Coronary artery (tissue), 2 donors: ENCODE measurements around the gene CFDP1.
A peak's percentile ranks its signal among the peaks of the same experiment; 100 is the strongest.

ENCODE experiments used
- DNase-seq: peaks from one replicate; pipeline ENCODE4 v3.0.0-alpha.2; 2017; ENCODE audit warnings: low spot score
- H3K27ac ChIP-seq, 2 donors: fragments of 200-600 bp; sonication (generic); one replicate each; pipeline ENCODE4 v1.5.1; 2016 to 2019
- H3K4me3 ChIP-seq: fragments of 200-600 bp; sonication (generic); 2 replicates; pipeline ENCODE4 v1.5.1; 2016; ENCODE audit warnings: mild to moderate bottlenecking, moderate library complexity
- TF ChIP-seq, protein P1 (sequence below): fragments of 200-600 bp; sonication (generic); IDR thresholded peaks from one replicate; pipeline ENCODE4 v1.5.1; 2019; ENCODE audit warnings: antibody characterized with exemption

CFDP1 gene

GRCh38 chr16:75362846-75363245 is 70.5 kb downstream of the CFDP1 start:
- H3K4me3 ChIP-seq: no peak overlapping the region
- TF ChIP-seq, protein P1, sequence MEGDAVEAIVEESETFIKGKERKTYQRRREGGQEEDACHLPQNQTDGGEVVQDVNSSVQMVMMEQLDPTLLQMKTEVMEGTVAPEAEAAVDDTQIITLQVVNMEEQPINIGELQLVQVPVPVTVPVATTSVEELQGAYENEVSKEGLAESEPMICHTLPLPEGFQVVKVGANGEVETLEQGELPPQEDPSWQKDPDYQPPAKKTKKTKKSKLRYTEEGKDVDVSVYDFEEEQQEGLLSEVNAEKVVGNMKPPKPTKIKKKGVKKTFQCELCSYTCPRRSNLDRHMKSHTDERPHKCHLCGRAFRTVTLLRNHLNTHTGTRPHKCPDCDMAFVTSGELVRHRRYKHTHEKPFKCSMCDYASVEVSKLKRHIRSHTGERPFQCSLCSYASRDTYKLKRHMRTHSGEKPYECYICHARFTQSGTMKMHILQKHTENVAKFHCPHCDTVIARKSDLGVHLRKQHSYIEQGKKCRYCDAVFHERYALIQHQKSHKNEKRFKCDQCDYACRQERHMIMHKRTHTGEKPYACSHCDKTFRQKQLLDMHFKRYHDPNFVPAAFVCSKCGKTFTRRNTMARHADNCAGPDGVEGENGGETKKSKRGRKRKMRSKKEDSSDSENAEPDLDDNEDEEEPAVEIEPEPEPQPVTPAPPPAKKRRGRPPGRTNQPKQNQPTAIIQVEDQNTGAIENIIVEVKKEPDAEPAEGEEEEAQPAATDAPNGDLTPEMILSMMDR: no peak
- no peak overlapping the region for H3K27ac ChIP-seq
- DNase-seq: no peak

- H3K27ac ChIP-seq: no peak overlapping the region
- no peak for DNase-seq
- TF ChIP-seq, protein P1: no peak
- no peak overlapping the region for H3K4me3 ChIP-seq
These were observed 71.4 kb downstream of the CFDP1 start for GRCh38 chr16:75361936-75362335.

DNA sequence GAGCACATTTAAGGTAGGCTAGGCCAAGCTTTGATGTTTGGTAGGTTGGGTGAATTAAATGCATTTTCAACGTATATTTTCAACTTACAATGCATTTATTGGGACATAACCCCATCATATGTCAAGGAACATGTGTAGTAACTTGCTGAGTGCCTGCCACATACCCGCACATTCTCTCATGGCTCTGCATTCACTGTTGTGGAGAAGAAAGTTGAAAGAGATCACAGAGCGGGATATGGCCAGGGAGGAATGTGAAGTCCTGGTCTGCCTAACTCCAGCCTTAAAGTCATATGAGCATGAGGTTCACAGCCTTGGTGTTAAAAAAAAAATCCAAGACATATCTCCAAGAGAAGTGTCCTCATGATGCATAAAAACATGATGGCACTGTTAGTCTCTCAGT is 79.1 kb downstream of the CFDP1 start:
- TF ChIP-seq, protein P1: no peak
- DNase-seq: no peak
- Histone ChIP-seq H3K4me3 (no peak overlapping the region), H3K27ac (no peak overlapping the region)

DNA sequence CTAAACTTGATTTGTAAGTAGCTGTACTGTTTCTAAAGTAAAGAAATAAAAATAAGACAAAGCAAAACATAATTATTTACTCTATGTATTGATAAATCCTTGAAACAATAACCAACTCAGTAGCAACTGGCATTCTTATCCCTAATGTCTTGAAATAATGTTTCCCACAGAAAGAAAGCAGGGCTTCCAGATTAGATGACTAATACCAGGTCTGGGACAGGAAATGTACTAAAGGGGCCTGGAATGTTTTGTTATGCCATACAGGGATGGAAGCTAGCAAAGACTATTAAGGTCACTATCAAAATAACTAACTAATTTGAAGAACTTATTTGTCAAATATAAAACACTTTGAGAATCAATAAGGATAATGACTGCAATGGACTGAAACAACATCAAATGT is 82.1 kb downstream of the CFDP1 start:
- TF ChIP-seq, protein P1: no peak
- peak overlapping the region; percentile 27 to 43 for H3K27ac ChIP-seq
- H3K4me3 ChIP-seq: no peak overlapping the region
- DNase-seq: no peak

DNA sequence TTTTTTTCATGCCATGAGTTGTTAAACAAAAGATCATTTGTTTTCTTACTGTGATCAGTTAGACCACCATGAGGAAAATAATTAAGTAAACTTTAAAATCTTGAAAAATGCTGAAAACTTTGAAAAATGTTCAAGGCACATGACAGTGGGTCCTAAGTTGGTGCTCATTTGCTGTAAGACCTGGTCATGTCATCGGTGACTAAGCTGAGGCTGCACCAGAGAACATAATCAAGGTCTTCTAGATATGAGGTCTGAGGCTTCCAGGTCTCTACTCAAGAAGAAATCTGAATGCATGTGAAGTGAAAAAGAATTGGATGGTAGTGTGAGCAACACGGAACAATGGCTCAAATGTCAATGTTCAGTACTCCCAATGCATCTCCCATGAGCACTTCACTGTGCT is 87.6 kb downstream of the CFDP1 start:
- TF ChIP-seq, protein P1: no peak
- Histone ChIP-seq H3K4me3 (no peak overlapping the region), H3K27ac (no peak overlapping the region)
- no peak for DNase-seq

GRCh38 chr16:75343941-75344340 is 89.4 kb downstream of the CFDP1 start:
- no peak for DNase-seq
- TF ChIP-seq, protein P1: no peak
- no peak overlapping the region for H3K4me3 ChIP-seq

GRCh38 chr16:75343286-75343685 is 90.0 kb downstream of the CFDP1 start:
- DNase-seq: no peak

More at GRCh38 chr16:75343941-75344340, 89.4 kb downstream of the CFDP1 start:
- H3K27ac ChIP-seq: no peak overlapping the region

More at GRCh38 chr16:75343286-75343685, 90.0 kb downstream of the CFDP1 start:
- TF ChIP-seq, protein P1: no peak
- no peak overlapping the region for H3K4me3 ChIP-seq
- peak overlapping the region in 1 of 2 donors; percentile 3 for H3K27ac ChIP-seq
